H1 (cell line): ENCODE measurements around the gene RPS6KC1. TPM values are rescaled to one million over a fixed set of nuclear protein-coding genes. Genes with fewer than 3 reads are reported as not detected.

Experiments
- CTCF ChIA-PET: fragments of 300-600 bp; sonication (Branson Sonifier 250); formaldehyde crosslinking; loops from one replicate; lab custom pipeline; 2021; ENCODE audit not compliant: partially characterized antibody; lab: Charles Lee
- POLR2A ChIA-PET: fragments of 300-600 bp; sonication (Branson Sonifier 250); formaldehyde crosslinking; loops from one replicate; lab custom pipeline; 2021; ENCODE audit warnings: inconsistent platforms; ENCODE audit not compliant: partially characterized antibody; lab: Charles Lee
- DNase-seq, 2 experiments: peaks; one replicate each; pipeline versions ENCODE4 v3.0.0 to v3.0.0-alpha.2; 2010 to 2022; ENCODE audit warnings: low spot score in 2 of 2, low read depth in 1 of 2, mixed read lengths in 1 of 2
- FAIRE-seq: peaks from 2 replicates; lab custom pipeline; 2011; peaks lifted over from hg19 to GRCh38; lab: Jason Lieb, UNC
- H2AFZ ChIP-seq: 2 replicates; pipeline ENCODE4 v1.8.1; 2012; ENCODE audit warnings: low read length, inconsistent platforms
- H2AK5ac ChIP-seq: 2 replicates; pipeline ENCODE4 v1.6.1; 2013; ENCODE audit warnings: low read depth, low read length
- H2BK120ac ChIP-seq: replicated peaks from 2 replicates; pipeline ENCODE3; 2013; ENCODE audit warnings: low read depth, low read length, inconsistent platforms
- H2BK12ac ChIP-seq: 2 replicates; pipeline ENCODE4 v1.6.1; 2013; ENCODE audit warnings: low read depth, low read length
- H2BK15ac ChIP-seq: 2 replicates; pipeline ENCODE4 v1.6.1; 2013; ENCODE audit warnings: low read length
- H2BK20ac ChIP-seq: 2 replicates; pipeline ENCODE4 v1.6.1; 2013; ENCODE audit warnings: low read length
- H2BK5ac ChIP-seq: 2 replicates; pipeline ENCODE4 v1.6.1; 2013; ENCODE audit warnings: low read depth, low read length
- H3K14ac ChIP-seq: 2 replicates; pipeline ENCODE4 v1.6.1; 2013; ENCODE audit warnings: inconsistent platforms; ENCODE audit not compliant: insufficient read length
- H3K18ac ChIP-seq: 2 replicates; pipeline ENCODE4 v1.6.1; 2013; ENCODE audit warnings: low read length; ENCODE audit errors: extremely low read depth
- H3K23ac ChIP-seq: 2 replicates; pipeline ENCODE4 v1.6.1; 2013; ENCODE audit warnings: inconsistent platforms; ENCODE audit not compliant: insufficient read length
- H3K23me2 ChIP-seq: 2 replicates; pipeline ENCODE4 v1.6.1; 2013; ENCODE audit warnings: low read depth, low read length
- H3K27ac ChIP-seq: 2 replicates; pipeline ENCODE4 v1.6.1; 2011; ENCODE audit warnings: low read depth, low read length, inconsistent platforms
- H3K27me3 ChIP-seq, 4 experiments: replicated peaks in 1 of 4; 1 replicate in 1 of 4; 2 replicates in 3 of 4; pipeline versions ENCODE4 v1.6.1 to v1.8.1; 2011 to 2013; ENCODE audit warnings: low read length in 3 of 4, mild to moderate bottlenecking in 3 of 4, inconsistent platforms in 2 of 4, mixed read lengths in 2 of 4, moderate library complexity in 1 of 4; ENCODE audit not compliant: control insufficient read depth in 3 of 4, insufficient read depth in 3 of 4; ENCODE audit errors: extremely low read depth in 1 of 4
- H3K36me3 ChIP-seq, 4 experiments: 2 replicates each; pipeline versions ENCODE4 v1.6.1 to v1.8.1; 2011 to 2013; ENCODE audit warnings: mild to moderate bottlenecking in 4 of 4, low read length in 3 of 4, moderate library complexity in 2 of 4, control low read depth in 1 of 4, inconsistent platforms in 1 of 4; ENCODE audit not compliant: insufficient read depth in 4 of 4, control insufficient read depth in 2 of 4
- H3K4ac ChIP-seq: replicated peaks from 2 replicates; pipeline ENCODE3; 2013; ENCODE audit warnings: low read length, low read depth, mixed read lengths, inconsistent platforms; ENCODE audit not compliant: insufficient read length
- H3K4me1 ChIP-seq, 4 experiments: replicated peaks in 1 of 4; 1 replicate in 1 of 4; 2 replicates in 3 of 4; pipeline versions ENCODE4 v1.6.1 to v1.8.1; 2011 to 2013; ENCODE audit warnings: low read length in 3 of 4, inconsistent platforms in 2 of 4, mixed read lengths in 1 of 4; ENCODE audit not compliant: insufficient read depth in 4 of 4, control insufficient read depth in 3 of 4
- H3K4me2 ChIP-seq, 2 experiments: 2 replicates each; pipeline versions ENCODE4 v1.6.1 to v1.8.1; 2011 to 2013; ENCODE audit warnings: low read depth in 2 of 2, low read length in 2 of 2, control low read depth in 1 of 2, inconsistent platforms in 1 of 2, mild to moderate bottlenecking in 1 of 2; ENCODE audit not compliant: insufficient read depth in 1 of 2
- H3K4me3 ChIP-seq, 4 experiments: fragments of 200-600, 300-600 bp in 1 of 4; sonication (generic), shearing (Covaris generic), sonication (Bioruptor Twin) in 1 of 4; 2 replicates each; pipeline versions ENCODE4 v1.5.1 to v1.8.1; 2011 to 2016; ENCODE audit warnings: low read length in 4 of 4, low read depth in 3 of 4, control low read depth in 2 of 4, inconsistent platforms in 2 of 4, mild to moderate bottlenecking in 2 of 4, mixed read lengths in 1 of 4, moderate library complexity in 1 of 4; ENCODE audit not compliant: insufficient read depth in 2 of 4; ENCODE audit errors: extremely low read depth in 1 of 4
- H3K56ac ChIP-seq: replicated peaks from 2 replicates; pipeline ENCODE3; 2013; ENCODE audit warnings: low read depth, mild to moderate bottlenecking, mixed read lengths, low read length, inconsistent platforms; ENCODE audit not compliant: insufficient read length
- H3K79me1 ChIP-seq: 2 replicates; pipeline ENCODE4 v1.6.1; 2013; ENCODE audit warnings: low read depth, low read length, control low read depth
- H3K79me2 ChIP-seq, 2 experiments: 2 replicates each; pipeline versions ENCODE4 v1.6.1 to v1.8.1; 2012 to 2013; ENCODE audit warnings: low read length in 2 of 2, mild to moderate bottlenecking in 2 of 2, inconsistent platforms in 1 of 2; ENCODE audit not compliant: insufficient read depth in 2 of 2, control insufficient read depth in 1 of 2
- H3K9ac ChIP-seq, 4 experiments: replicated peaks in 1 of 4; 1 replicate in 1 of 4; 2 replicates in 3 of 4; pipeline versions ENCODE4 v1.6.1 to v1.8.1; 2011 to 2013; ENCODE audit warnings: low read depth in 3 of 4, low read length in 3 of 4, control low read depth in 2 of 4, mild to moderate bottlenecking in 2 of 4, moderate library complexity in 2 of 4, inconsistent platforms in 1 of 4; ENCODE audit errors: extremely low read depth in 1 of 4
- H3K9me3 ChIP-seq, 2 experiments: 2 replicates each; pipeline versions ENCODE4 v1.6.1 to v1.8.1; 2012 to 2013; ENCODE audit warnings: mild to moderate bottlenecking in 2 of 2, moderate library complexity in 2 of 2, control low read depth in 1 of 2, inconsistent platforms in 1 of 2, low read depth in 1 of 2, low read length in 1 of 2, mixed read lengths in 1 of 2; ENCODE audit not compliant: insufficient read depth in 2 of 2
- H4K20me1 ChIP-seq, 2 experiments: replicated peaks in 1 of 2; 2 replicates each; pipeline versions ENCODE3 to v1.8.1; 2011 to 2013; ENCODE audit warnings: inconsistent platforms in 2 of 2, low read length in 2 of 2, mild to moderate bottlenecking in 1 of 2; ENCODE audit not compliant: insufficient read depth in 2 of 2, control insufficient read depth in 1 of 2
- H4K5ac ChIP-seq: 2 replicates; pipeline ENCODE4 v1.6.1; 2013; ENCODE audit warnings: low read length, low read depth, mixed read lengths, inconsistent platforms; ENCODE audit not compliant: insufficient read length
- H4K8ac ChIP-seq: 2 replicates; pipeline ENCODE4 v1.8.0; 2013; ENCODE audit warnings: mild to moderate bottlenecking, moderate library complexity, low read length, inconsistent platforms; ENCODE audit not compliant: insufficient read depth; ENCODE audit errors: extremely low read depth
- H4K91ac ChIP-seq: replicated peaks from 2 replicates; pipeline ENCODE3; 2013; ENCODE audit warnings: low read length, mixed read lengths, inconsistent platforms; ENCODE audit not compliant: insufficient read length
- ASH2L ChIP-seq: fragments of 200-600, 300-600 bp; sonication (generic); IDR thresholded peaks from one replicate; pipeline ENCODE4 v1.7.1; 2017; ENCODE audit warnings: low read length
- CHD1 ChIP-seq: IDR thresholded peaks from 2 replicates; pipeline ENCODE4 v1.6.1; 2012; ENCODE audit warnings: low read depth, low read length, improper control_type of control experiment
- CREB1 ChIP-seq: IDR thresholded peaks from 2 replicates; pipeline ENCODE4 v1.6.1; 2012; ENCODE audit warnings: inconsistent platforms
- E2F6 ChIP-seq: IDR thresholded peaks from 2 replicates; pipeline ENCODE4 v1.6.1; 2012; ENCODE audit warnings: inconsistent platforms
- HDAC2 ChIP-seq, 2 experiments: fragments of 300-600 bp in 1 of 2; sonication (generic) in 1 of 2; IDR thresholded peaks; 2 replicates each; pipeline ENCODE4 v1.6.1; 2011 to 2012; ENCODE audit warnings: low read depth in 2 of 2, low read length in 2 of 2, mild to moderate bottlenecking in 2 of 2, moderate library complexity in 2 of 2, borderline replicate concordance in 1 of 2, inconsistent platforms in 1 of 2
- POLR2A ChIP-seq, 2 experiments: IDR thresholded peaks; 1 replicate in 1 of 2; 2 replicates in 1 of 2; pipeline ENCODE4 v1.6.1; 2011; ENCODE audit warnings: low read depth in 2 of 2, low read length in 2 of 2, mild to moderate bottlenecking in 2 of 2; ENCODE audit errors: control extremely low read depth in 1 of 2
- RXRA ChIP-seq: IDR thresholded peaks from 2 replicates; pipeline ENCODE4 v1.6.1; 2011; ENCODE audit warnings: low read depth, mild to moderate bottlenecking, low read length, moderate library complexity; ENCODE audit not compliant: insufficient read depth
- SAP30 ChIP-seq: fragments of 300-600 bp; sonication (generic); IDR thresholded peaks from 2 replicates; pipeline ENCODE4 v1.7.1; 2012; ENCODE audit warnings: low read length, moderate library complexity, mild to moderate bottlenecking, inconsistent platforms; ENCODE audit not compliant: insufficient read depth, insufficient replicate concordance
- SP1 ChIP-seq: IDR thresholded peaks from 2 replicates; pipeline ENCODE4 v1.6.1; 2011; ENCODE audit warnings: low read depth, low read length
- ZNF274 ChIP-seq: IDR thresholded peaks from 2 replicates; pipeline ENCODE4 v1.7.0; 2012; ENCODE audit warnings: low read length, borderline replicate concordance; ENCODE audit errors: extremely low read depth
- WGBS, 2 experiments: shearing (Covaris generic) in 1 of 2; methylation state at CpG; one replicate each; pipeline versions ENCODE4 v1.1.6 to v1.1.7; 2013 to 2015; ENCODE audit warnings: low lambda C conversion rate in 2 of 2, mixed read lengths in 2 of 2, inconsistent platforms in 1 of 2, low coverage in 1 of 2, missing lambda C conversion rate in 1 of 2; ENCODE audit not compliant: insufficient replicate concordance in 2 of 2, insufficient coverage in 1 of 2, insufficient read length in 1 of 2; ENCODE audit errors: extremely low coverage in 1 of 2, missing lambda C conversion rate in 1 of 2; 5-methylcytosine and 5-hydroxymethylcytosine counted together
- polyA plus RNA-seq, 7 experiments: library from polyadenylated mRNA; depleted of rRNA in 3 of 7; stranded (reverse) in 5 of 7; unstranded in 2 of 7; fragments of >200 nt in 5 of 7; fragments of 200-250 nt in 2 of 7; gene quantifications; 1 replicate in 5 of 7; 2 replicates in 1 of 7; 4 replicates in 1 of 7; pipeline versions ENCODE4 v1.2.1 to v1.2.3, GENCODE V29; 2011 to 2013; ENCODE audit warnings: missing spikeins in 2 of 7, mixed read lengths in 2 of 7
- total RNA-seq: library from RNA; stranded (reverse); fragmentation: NEBNext Ultra II Directional; extraction: Animal tissue kit (Norgen Biotek cat#: 25700); gene quantifications from 2 replicates; pipeline ENCODE4 v1.2.1, GENCODE V29; 2021
- TF ChIP-seq, protein P1 (sequence below): IDR thresholded peaks from 2 replicates; pipeline ENCODE4 v1.6.1; 2012; ENCODE audit warnings: low read length, inconsistent platforms

The RPS6KC1 gene
- total and polyA plus RNA-seq, 2 of the 8 experiments (the other 6 are each of a cell fraction or from before 2014, with no cell fraction given) = 4.9 to 17.6 TPM

DNA sequence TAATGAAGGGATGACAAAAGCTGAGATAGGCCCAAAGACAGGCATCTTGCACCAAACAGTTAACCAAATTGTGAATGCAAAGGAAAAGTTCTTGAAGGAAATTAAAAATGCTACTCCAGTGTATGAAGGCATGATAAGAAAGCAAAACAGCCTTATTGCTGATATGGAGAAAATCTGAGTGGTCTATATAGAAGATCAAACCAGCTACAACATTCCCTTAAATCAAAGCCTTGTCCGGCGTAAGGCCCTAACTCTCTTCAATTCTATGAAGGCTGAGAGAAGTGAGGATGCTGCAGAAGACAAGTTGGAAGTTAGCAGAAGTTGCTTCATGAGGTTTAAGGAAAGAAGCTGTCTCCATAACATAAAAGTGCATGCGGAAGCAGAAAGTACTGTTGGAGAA lies 31.0 kb upstream of the RPS6KC1 start:
- CTCF ChIA-PET = interaction anchor here (0.6 kb wide), 1 partner anchor 17 kb away, joined by 3 read pairs; no protein-coding TSS in a partner anchor
- TF ChIP-seq RXRA (no peak), SAP30 (no peak), POLR2A (IDR thresholded peaks at IDR 0.05; ENCODE audit: control extremely low read depth in 1 of 2, low read depth in 2 of 2, low read length in 2 of 2) (no peak), CREB1 (no peak), E2F6 (no peak), ZNF274 (no peak), ASH2L (no peak), SP1 (no peak), HDAC2 (IDR thresholded peaks at IDR 0.05; ENCODE audit: borderline replicate concordance in 1 of 2, low read depth in 2 of 2, low read length in 2 of 2) (no peak), CHD1 (no peak)
- TF ChIP-seq, protein P1, sequence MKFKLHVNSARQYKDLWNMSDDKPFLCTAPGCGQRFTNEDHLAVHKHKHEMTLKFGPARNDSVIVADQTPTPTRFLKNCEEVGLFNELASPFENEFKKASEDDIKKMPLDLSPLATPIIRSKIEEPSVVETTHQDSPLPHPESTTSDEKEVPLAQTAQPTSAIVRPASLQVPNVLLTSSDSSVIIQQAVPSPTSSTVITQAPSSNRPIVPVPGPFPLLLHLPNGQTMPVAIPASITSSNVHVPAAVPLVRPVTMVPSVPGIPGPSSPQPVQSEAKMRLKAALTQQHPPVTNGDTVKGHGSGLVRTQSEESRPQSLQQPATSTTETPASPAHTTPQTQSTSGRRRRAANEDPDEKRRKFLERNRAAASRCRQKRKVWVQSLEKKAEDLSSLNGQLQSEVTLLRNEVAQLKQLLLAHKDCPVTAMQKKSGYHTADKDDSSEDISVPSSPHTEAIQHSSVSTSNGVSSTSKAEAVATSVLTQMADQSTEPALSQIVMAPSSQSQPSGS = no peak

More for the DNA sequence above, 31.0 kb upstream of the RPS6KC1 start:
- Histone ChIP-seq H3K14ac (no peak overlapping the region), H2BK15ac (no peak overlapping the region), H3K4me3 (no peak overlapping the region), H3K23me2 (no peaks in the 10 kb centered on the region; the same call in 1 of the 2 replicates), H2BK20ac (no peak overlapping the region), H3K27me3 (no peaks in the 10 kb centered on the region), H2BK120ac (no peak overlapping the region), H2BK5ac (no peak overlapping the region), H4K91ac (no peak overlapping the region), H2AK5ac (no peak overlapping the region), H2BK12ac (no peak overlapping the region), H3K56ac (no peak overlapping the region), H3K27ac (no peak overlapping the region), H3K4me2 (no peak overlapping the region), H3K23ac (no peak overlapping the region), H3K18ac (no peak overlapping the region), H3K4me1 (no peaks in the 10 kb centered on the region), H4K8ac (no peak overlapping the region), H4K20me1 (no peaks in the 10 kb centered on the region), H3K4ac (no peak overlapping the region), H3K79me1 (no peaks in the 10 kb centered on the region), H2AFZ (no peak overlapping the region), H3K79me2 (no peaks in the 10 kb centered on the region), H3K36me3 (no peaks in the 10 kb centered on the region), H3K9me3 (peaks cover 0 to under 1% of the 10 kb centered on the region in 2 experiments; a peak in 1 of 4 replicates), H4K5ac (no peak overlapping the region), H3K9ac (no peak overlapping the region)
- POLR2A ChIA-PET = no interaction called here
- 99% methylated on average over 3 of the region's 3 CpGs; no CpG with 5 or more reads in 1 of the 2 experiments for WGBS, 2 experiments
- FAIRE-seq (no peak), DNase-seq (no peak)
